PFSK-1 (cell line): ENCODE data around the gene PCMT1.

ENCODE experiments used
- FOXP2 ChIP-seq: optimal IDR thresholded peaks from 2 replicates; pipeline ENCODE3; 2011; ENCODE audit warnings: borderline replicate concordance, control low read depth, inconsistent platforms; ENCODE audit not compliant: insufficient read depth; ENCODE audit errors: extremely low read length, extremely low read depth
- POLR2AphosphoS5 ChIP-seq: IDR thresholded peaks from 2 replicates; pipeline ENCODE4 v1.6.1; 2012; ENCODE audit warnings: low read depth, mild to moderate bottlenecking, control low read depth, low read length, moderate library complexity
- REST ChIP-seq, 2 experiments: IDR thresholded peaks; 2 replicates each; pipeline versions ENCODE4 v1.6.1 to v1.8.0; 2011 to 2012; ENCODE audit warnings: low read depth in 2 of 2, low read length in 2 of 2, control low read depth in 1 of 2, inconsistent platforms in 1 of 2, mild to moderate bottlenecking in 1 of 2, moderate library complexity in 1 of 2; ENCODE audit not compliant: insufficient read depth in 1 of 2
- SIN3A ChIP-seq: IDR thresholded peaks from 2 replicates; pipeline ENCODE4 v1.6.1; 2012; ENCODE audit warnings: mild to moderate bottlenecking, low read length, moderate library complexity, borderline replicate concordance; ENCODE audit not compliant: insufficient read depth
- TAF1 ChIP-seq: IDR thresholded peaks from 2 replicates; pipeline ENCODE4 v1.6.1; 2012; ENCODE audit warnings: low read length, control low read depth, borderline replicate concordance; ENCODE audit not compliant: insufficient read depth

The PCMT1 gene

GRCh38 chr6:149823013-149823412 is 73.5 kb downstream of the PCMT1 start:
- TF ChIP-seq SIN3A (no peak), TAF1 (no peak), POLR2AphosphoS5 (no peak), FOXP2 (no peak), REST (IDR thresholded peaks at IDR 0.05; ENCODE audit: insufficient read depth in 1 of 2, low read depth in 2 of 2, low read length in 2 of 2) (no peak)

- TF ChIP-seq POLR2AphosphoS5 = no peak
- no peak for TF ChIP-seq TAF1
- TF ChIP-seq SIN3A = no peak
- TF ChIP-seq FOXP2 = no peak
- TF ChIP-seq REST (IDR thresholded peaks at IDR 0.05; ENCODE audit: insufficient read depth in 1 of 2, low read depth in 2 of 2, low read length in 2 of 2) = no peak
Measured at GRCh38 chr6:149825292-149825691, 75.8 kb downstream of the PCMT1 start.

GRCh38 chr6:149830731-149831307 is 81.3 kb downstream of the PCMT1 start:
- TF ChIP-seq POLR2AphosphoS5 = no peak
- TF ChIP-seq TAF1 = no peak
- no peak for TF ChIP-seq SIN3A
- TF ChIP-seq FOXP2 = no peak
- no peak for TF ChIP-seq REST (IDR thresholded peaks at IDR 0.05; ENCODE audit: insufficient read depth in 1 of 2, low read depth in 2 of 2, low read length in 2 of 2)

- no peak for TF ChIP-seq REST (IDR thresholded peaks at IDR 0.05; ENCODE audit: insufficient read depth in 1 of 2, low read depth in 2 of 2, low read length in 2 of 2)
- no peak for TF ChIP-seq SIN3A
- TF ChIP-seq TAF1 = no peak
- TF ChIP-seq POLR2AphosphoS5 = no peak
- TF ChIP-seq FOXP2 = no peak
Measured at GRCh38 chr6:149831308-149831820, 81.8 kb downstream of the PCMT1 start.

- TF ChIP-seq POLR2AphosphoS5 = no peak
- TF ChIP-seq SIN3A = no peak
- no peak for TF ChIP-seq FOXP2
- TF ChIP-seq TAF1 = no peak
- TF ChIP-seq REST (IDR thresholded peaks at IDR 0.05; ENCODE audit: insufficient read depth in 1 of 2, low read depth in 2 of 2, low read length in 2 of 2) = no peak
Measured at GRCh38 chr6:149833651-149834050, 84.1 kb downstream of the PCMT1 start.
